PC-3 (cell line): ENCODE data around the gene POM121L2.

Experiments
- EZH2 ChIP-seq: fragments of 300-600 bp; sonication (generic); IDR thresholded peaks from one replicate; pipeline ENCODE4 v1.6.1; 2017; ENCODE audit warnings: antibody characterized with exemption, mild to moderate bottlenecking, low read length; ENCODE audit not compliant: unreplicated experiment
- EZH2phosphoT487 ChIP-seq: fragments of 300-600 bp; sonication (generic); IDR thresholded peaks from 2 replicates; pipeline ENCODE4 v1.6.1; 2018; ENCODE audit warnings: mild to moderate bottlenecking, antibody characterized with exemption, low read length, borderline replicate concordance
- TF ChIP-seq, protein P1 (sequence below): fragments of 300-600 bp; sonication (generic); conservative IDR thresholded peaks from 2 replicates; pipeline ENCODE4 v1.5.1; 2017; ENCODE audit warnings: antibody characterized with exemption, low read depth, mild to moderate bottlenecking, low read length

DNA sequence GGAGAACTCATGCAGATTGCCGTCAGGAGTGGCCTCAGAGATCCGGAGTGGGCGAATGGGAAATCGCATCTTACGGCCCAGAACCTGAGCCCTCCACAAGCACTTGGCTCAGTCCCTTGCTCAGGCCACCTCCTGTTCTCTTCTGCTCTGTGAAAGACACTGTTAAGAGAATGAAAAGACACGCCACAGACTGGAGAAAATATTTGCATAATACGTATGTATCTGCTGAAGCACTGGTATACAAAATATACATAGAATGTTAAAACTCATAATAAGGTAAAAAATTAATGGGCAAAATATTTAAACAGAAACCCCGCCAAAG lies 838 bp upstream of the POM121L2 start:
- TF ChIP-seq, protein P1, sequence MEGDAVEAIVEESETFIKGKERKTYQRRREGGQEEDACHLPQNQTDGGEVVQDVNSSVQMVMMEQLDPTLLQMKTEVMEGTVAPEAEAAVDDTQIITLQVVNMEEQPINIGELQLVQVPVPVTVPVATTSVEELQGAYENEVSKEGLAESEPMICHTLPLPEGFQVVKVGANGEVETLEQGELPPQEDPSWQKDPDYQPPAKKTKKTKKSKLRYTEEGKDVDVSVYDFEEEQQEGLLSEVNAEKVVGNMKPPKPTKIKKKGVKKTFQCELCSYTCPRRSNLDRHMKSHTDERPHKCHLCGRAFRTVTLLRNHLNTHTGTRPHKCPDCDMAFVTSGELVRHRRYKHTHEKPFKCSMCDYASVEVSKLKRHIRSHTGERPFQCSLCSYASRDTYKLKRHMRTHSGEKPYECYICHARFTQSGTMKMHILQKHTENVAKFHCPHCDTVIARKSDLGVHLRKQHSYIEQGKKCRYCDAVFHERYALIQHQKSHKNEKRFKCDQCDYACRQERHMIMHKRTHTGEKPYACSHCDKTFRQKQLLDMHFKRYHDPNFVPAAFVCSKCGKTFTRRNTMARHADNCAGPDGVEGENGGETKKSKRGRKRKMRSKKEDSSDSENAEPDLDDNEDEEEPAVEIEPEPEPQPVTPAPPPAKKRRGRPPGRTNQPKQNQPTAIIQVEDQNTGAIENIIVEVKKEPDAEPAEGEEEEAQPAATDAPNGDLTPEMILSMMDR: no peak; the same call in 1 of the 2 replicates
- TF ChIP-seq EZH2: no peak
- TF ChIP-seq EZH2phosphoT487: no peak
